K562 (cell line): ENCODE results near the gene UCHL5. TPM values are rescaled to one million over a fixed set of nuclear protein-coding genes. Genes with fewer than 3 reads are reported as not detected.

Source experiments
- FOXK1 ChIP-seq: sonication (generic); formaldehyde crosslinking; IDR thresholded peaks from 2 replicates; pipeline ENCODE4 v1.8.0; 2022; ENCODE audit warnings: missing genetic modification reagents, mild to moderate bottlenecking, borderline replicate concordance
- HEY1 ChIP-seq: fragments of 250-450 bp; sonication (Bioruptor Pico); IDR thresholded peaks from 2 replicates; pipeline ENCODE4 v1.5.0; 2020; ENCODE audit warnings: mild to moderate bottlenecking, moderate library complexity, borderline replicate concordance
- ILF3 ChIP-seq: fragments of 450-650 bp; IDR thresholded peaks from 2 replicates; pipeline ENCODE4 v1.6.1; 2018; ENCODE audit warnings: antibody characterized with exemption, mild to moderate bottlenecking, moderate library complexity, borderline replicate concordance
- MYNN ChIP-seq, 2 experiments: sonication (generic); formaldehyde crosslinking in 1 of 2; IDR thresholded peaks; 2 replicates each; pipeline versions ENCODE4 v1.5.0 to v1.6.1; 2016 to 2020; ENCODE audit warnings: antibody characterized with exemption in 1 of 2, missing genetic modification reagents in 1 of 2
- PURB ChIP-seq: sonication (generic); formaldehyde crosslinking; IDR thresholded peaks from 2 replicates; pipeline ENCODE4 v1.9.0; 2021; ENCODE audit warnings: low read depth, mild to moderate bottlenecking, missing genetic modification reagents
- TAL1 ChIP-seq: fragments of 450-650 bp; IDR thresholded peaks from 2 replicates; pipeline ENCODE4 v1.6.1; 2016; ENCODE audit warnings: mild to moderate bottlenecking
- TCFL5 ChIP-seq: fragments of 250-450 bp; sonication (Bioruptor Pico); conservative IDR thresholded peaks from 2 replicates; pipeline ENCODE4 v1.6.1; 2021; ENCODE audit warnings: mild to moderate bottlenecking, moderate library complexity, matching md5 sums
- TFAM ChIP-seq: fragments of 250-450 bp; sonication (Bioruptor Pico); conservative IDR thresholded peaks from 2 replicates; pipeline ENCODE4 v1.5.0; 2021; ENCODE audit warnings: mild to moderate bottlenecking, moderate library complexity
- ZC3H4 ChIP-seq: sonication (generic); formaldehyde crosslinking; IDR thresholded peaks from 2 replicates; pipeline ENCODE4 v1.9.0; 2021; ENCODE audit warnings: missing genetic modification reagents, borderline replicate concordance
- ZFPM2 ChIP-seq: fragments of 250-450 bp; sonication (Bioruptor Pico); IDR thresholded peaks from 2 replicates; pipeline ENCODE4 v1.5.1; 2022; ENCODE audit warnings: mild to moderate bottlenecking
- ZNF133 ChIP-seq: fragments of 250-450 bp; sonication (Bioruptor Pico); IDR thresholded peaks from 2 replicates; pipeline ENCODE4 v1.4.0; 2020; ENCODE audit warnings: mild to moderate bottlenecking
- ZNF212 ChIP-seq: fragments of 450-650 bp; formaldehyde crosslinking; IDR thresholded peaks from 2 replicates; pipeline ENCODE4 v1.4.0; 2020; ENCODE audit warnings: mild to moderate bottlenecking
- ZNF263 ChIP-seq: sonication (generic); formaldehyde crosslinking; IDR thresholded peaks from 2 replicates; pipeline ENCODE4 v1.8.0; 2022; ENCODE audit warnings: mild to moderate bottlenecking, missing genetic modification reagents, borderline replicate concordance
- ZNF699 ChIP-seq: fragments of 250-450 bp; sonication (Bioruptor Pico); IDR thresholded peaks from 2 replicates; pipeline ENCODE4 v1.8.0; 2021; ENCODE audit warnings: mild to moderate bottlenecking, moderate library complexity; ENCODE audit not compliant: insufficient replicate concordance
- polyA plus RNA-seq, 8 experiments: library from polyadenylated mRNA; depleted of rRNA in 4 of 8; stranded (reverse) in 5 of 8; unstranded in 3 of 8; fragments of >200 nt; fragmentation: Nextera tagmentation in 2 of 8; fragmentation: Illumina TruSeq in 1 of 8; extraction: Ambion mirVana in 2 of 8; extraction: Trizol in 1 of 8; gene quantifications; 2 replicates each; pipeline versions ENCODE4 v1.2.1 to v1.2.3, GENCODE V29; 2011 to 2014; ENCODE audit warnings: inconsistent platforms in 1 of 8, missing spikeins in 1 of 8
- total RNA-seq, 7 experiments: library from RNA; depleted of rRNA in 6 of 7; stranded (reverse); fragments of >200 nt in 6 of 7; fragmentation: Illumina TruSeq in 2 of 7; extraction: Trizol in 2 of 7; gene quantifications; 2 replicates each; pipeline versions ENCODE4 v1.2.1 to v1.2.3, GENCODE V29; 2011 to 2021; ENCODE audit warnings: low replicate concordance in 1 of 7
- TF ChIP-seq, protein P1 (sequence below): fragments of 450-650 bp; IDR thresholded peaks from 2 replicates; pipeline ENCODE4 v1.6.1; 2017; ENCODE audit warnings: antibody characterized with exemption, mild to moderate bottlenecking
- TF ChIP-seq, protein P2 (sequence below): fragments of 250-450 bp; sonication (Bioruptor Pico); IDR thresholded peaks from 2 replicates; pipeline ENCODE4 v1.5.0; 2021

Gene UCHL5
- total and polyA plus RNA-seq, 9 of the 15 experiments (the other 6 are each of a cell fraction or from before 2014, with no cell fraction given), result 61.0 to 206 (median 122) TPM

DNA sequence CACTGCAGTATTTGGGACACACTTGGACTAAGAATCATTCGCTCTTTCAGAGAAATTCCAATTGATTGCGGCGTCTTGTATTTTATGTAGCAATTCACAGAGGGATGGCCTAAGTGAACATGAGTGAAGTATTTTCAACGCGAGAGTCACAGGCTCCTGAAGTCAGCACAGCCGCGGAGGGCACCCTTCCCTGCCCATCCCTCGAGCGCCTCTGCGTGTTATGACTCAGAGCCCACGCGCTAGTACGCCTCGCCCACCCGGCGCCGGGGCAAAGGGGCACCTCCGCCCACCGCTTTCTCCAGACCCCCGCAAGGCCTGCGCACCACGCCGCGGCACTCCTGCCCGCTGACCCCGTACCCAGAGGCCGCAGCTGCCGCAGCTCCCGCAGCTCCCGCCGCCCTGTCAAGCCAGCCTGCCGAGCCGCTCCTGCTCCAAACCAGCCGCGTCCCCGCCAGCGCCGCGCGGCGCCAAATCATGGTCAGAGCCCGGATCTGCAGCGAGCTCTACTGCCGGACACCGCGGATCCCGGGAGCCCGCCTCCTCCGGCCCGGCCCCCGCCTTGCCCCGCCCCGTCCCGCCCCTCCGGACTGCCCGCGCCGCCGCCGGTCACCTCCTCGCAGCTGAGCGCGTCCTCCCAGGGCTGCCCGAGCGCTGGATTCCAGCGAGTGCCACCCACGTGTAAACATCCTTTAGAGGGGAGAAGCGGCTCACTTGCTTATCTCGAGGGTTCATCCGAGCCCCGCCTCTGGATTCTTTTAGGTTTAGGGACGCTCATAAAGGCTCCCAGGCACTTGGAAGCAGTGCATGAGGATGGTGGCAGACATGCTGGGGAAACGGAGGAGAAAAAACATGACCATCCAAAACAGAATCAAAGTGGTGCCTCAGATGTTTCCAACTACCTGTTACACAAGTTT lies 46.0 kb upstream of the UCHL5 start, which contains the start of gene GLRX2 (continued):
- TF ChIP-seq, protein P1, sequence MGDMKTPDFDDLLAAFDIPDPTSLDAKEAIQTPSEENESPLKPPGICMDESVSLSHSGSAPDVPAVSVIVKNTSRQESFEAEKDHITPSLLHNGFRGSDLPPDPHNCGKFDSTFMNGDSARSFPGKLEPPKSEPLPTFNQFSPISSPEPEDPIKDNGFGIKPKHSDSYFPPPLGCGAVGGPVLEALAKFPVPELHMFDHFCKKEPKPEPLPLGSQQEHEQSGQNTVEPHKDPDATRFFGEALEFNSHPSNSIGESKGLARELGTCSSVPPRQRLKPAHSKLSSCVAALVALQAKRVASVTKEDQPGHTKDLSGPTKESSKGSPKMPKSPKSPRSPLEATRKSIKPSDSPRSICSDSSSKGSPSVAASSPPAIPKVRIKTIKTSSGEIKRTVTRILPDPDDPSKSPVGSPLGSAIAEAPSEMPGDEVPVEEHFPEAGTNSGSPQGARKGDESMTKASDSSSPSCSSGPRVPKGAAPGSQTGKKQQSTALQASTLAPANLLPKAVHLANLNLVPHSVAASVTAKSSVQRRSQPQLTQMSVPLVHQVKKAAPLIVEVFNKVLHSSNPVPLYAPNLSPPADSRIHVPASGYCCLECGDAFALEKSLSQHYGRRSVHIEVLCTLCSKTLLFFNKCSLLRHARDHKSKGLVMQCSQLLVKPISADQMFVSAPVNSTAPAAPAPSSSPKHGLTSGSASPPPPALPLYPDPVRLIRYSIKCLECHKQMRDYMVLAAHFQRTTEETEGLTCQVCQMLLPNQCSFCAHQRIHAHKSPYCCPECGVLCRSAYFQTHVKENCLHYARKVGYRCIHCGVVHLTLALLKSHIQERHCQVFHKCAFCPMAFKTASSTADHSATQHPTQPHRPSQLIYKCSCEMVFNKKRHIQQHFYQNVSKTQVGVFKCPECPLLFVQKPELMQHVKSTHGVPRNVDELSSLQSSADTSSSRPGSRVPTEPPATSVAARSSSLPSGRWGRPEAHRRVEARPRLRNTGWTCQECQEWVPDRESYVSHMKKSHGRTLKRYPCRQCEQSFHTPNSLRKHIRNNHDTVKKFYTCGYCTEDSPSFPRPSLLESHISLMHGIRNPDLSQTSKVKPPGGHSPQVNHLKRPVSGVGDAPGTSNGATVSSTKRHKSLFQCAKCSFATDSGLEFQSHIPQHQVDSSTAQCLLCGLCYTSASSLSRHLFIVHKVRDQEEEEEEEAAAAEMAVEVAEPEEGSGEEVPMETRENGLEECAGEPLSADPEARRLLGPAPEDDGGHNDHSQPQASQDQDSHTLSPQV, result 0 out of 2 replicates have a peak, but pooled peaks have one; percentile 46
- TF ChIP-seq TAL1, result no peak
- no peak for TF ChIP-seq PURB (CRISPR knock-in tag)
- no peak for TF ChIP-seq ZNF699 (CRISPR knock-in tag)
- TF ChIP-seq ZNF133, result no peak
- TF ChIP-seq TFAM (CRISPR knock-in tag), result no peak
- TF ChIP-seq, protein P2, sequence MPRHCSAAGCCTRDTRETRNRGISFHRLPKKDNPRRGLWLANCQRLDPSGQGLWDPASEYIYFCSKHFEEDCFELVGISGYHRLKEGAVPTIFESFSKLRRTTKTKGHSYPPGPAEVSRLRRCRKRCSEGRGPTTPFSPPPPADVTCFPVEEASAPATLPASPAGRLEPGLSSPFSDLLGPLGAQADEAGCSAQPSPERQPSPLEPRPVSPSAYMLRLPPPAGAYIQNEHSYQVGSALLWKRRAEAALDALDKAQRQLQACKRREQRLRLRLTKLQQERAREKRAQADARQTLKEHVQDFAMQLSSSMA (CRISPR knock-in tag), result peak; percentile 73; the same call in 1 of the 2 replicates
- no peak for TF ChIP-seq TCFL5 (CRISPR knock-in tag)
- TF ChIP-seq HEY1 (CRISPR knock-in tag), result no peak
- no peak for TF ChIP-seq ZNF263 (CRISPR knock-in tag)
- peak; percentile 78 for TF ChIP-seq MYNN (IDR thresholded peaks at IDR 0.05)
- TF ChIP-seq MYNN (CRISPR knock-in tag; IDR thresholded peaks at IDR 0.05), result no peak
- no peak for TF ChIP-seq ZFPM2 (CRISPR knock-in tag)
- no peak; the same call in 1 of the 2 replicates for TF ChIP-seq ILF3
- TF ChIP-seq ZNF212 (CRISPR knock-in tag), result no peak
- TF ChIP-seq FOXK1 (CRISPR knock-in tag), result no peak
- no peak for TF ChIP-seq ZC3H4
